NB4 (cell line): ENCODE results near the gene GRN.
"Not testable (repeated sequence)": the region's sequence is repeated elsewhere in the genome, so short reads cannot be mapped to it uniquely, and the experiment has no call there.

Source experiments
- DNase-seq: peaks from one replicate; pipeline ENCODE4 v3.0.0; 2010; ENCODE audit warnings: low read depth
- H3K4me3 ChIP-seq: one replicate; pipeline ENCODE4 v1.5.1; 2011; ENCODE audit warnings: mild to moderate bottlenecking, low read depth, low read length, moderate library complexity
- CTCF ChIP-seq: IDR thresholded peaks from one replicate; pipeline ENCODE4 v1.5.1; 2012; ENCODE audit warnings: low read depth, low read length
- MYC ChIP-seq: IDR thresholded peaks from 2 replicates; pipeline ENCODE4 v1.6.1; 2011; ENCODE audit warnings: low read depth, low read length
- POLR2A ChIP-seq: IDR thresholded peaks from 2 replicates; pipeline ENCODE4 v1.6.1; 2011; ENCODE audit warnings: mild to moderate bottlenecking; ENCODE audit not compliant: insufficient read length; ENCODE audit errors: extremely low read depth
- TF ChIP-seq, protein P1 (sequence below): IDR thresholded peaks from 2 replicates; pipeline ENCODE4 v1.6.1; 2011; ENCODE audit warnings: low read depth, low read length

The GRN gene

GRCh38 chr17:44361292-44362260 lies 16.5 kb downstream of the GRN start:
- no peak overlapping the region for H3K4me3 ChIP-seq
- no peak for TF ChIP-seq MYC
- DNase-seq: no peak

- TF ChIP-seq, protein P1, sequence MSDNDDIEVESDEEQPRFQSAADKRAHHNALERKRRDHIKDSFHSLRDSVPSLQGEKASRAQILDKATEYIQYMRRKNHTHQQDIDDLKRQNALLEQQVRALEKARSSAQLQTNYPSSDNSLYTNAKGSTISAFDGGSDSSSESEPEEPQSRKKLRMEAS: no peak
- TF ChIP-seq MYC: no peak
- TF ChIP-seq CTCF: no peak
- no peak for TF ChIP-seq POLR2A
- no peak for DNase-seq
- no peak overlapping the region for H3K4me3 ChIP-seq
These were observed 17.4 kb downstream of the GRN start for GRCh38 chr17:44362459-44362948.

DNA sequence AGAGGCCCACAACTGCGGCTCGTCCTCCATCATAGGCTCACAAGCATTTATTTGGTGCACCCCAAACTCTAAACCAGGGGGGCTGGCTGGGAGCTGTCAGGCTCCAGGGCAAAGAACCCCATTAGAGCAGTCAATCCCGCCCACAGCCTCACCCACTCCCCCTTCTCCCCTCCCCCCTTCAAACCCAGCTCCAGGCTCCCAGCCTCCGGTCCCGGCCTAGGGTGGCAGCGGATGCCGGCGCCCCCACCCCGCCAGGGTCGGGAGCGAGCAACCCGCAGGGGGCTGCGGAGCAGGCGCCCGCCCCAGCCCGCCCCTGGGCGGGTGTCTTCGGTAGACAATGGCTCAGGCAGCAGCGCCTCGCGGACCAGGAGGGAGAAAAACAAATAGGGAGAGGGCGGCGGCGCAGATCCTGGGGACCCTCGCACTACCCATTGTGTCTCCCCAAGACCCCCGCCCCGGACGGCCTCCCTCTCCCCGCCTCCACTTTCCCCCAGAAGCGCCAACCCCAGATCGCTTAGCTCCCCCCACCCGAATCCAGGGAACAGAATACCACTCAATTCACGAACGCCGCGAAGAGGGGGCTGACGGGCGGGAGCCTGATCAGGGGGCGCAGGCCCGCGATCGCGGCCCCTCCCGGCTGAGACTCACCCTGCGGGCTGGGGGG lies 18.0 kb downstream of the GRN start:
- DNase-seq: peak; percentile 37
- TF ChIP-seq CTCF: no peak
- TF ChIP-seq MYC: no peak
- TF ChIP-seq, protein P1: no peak
- TF ChIP-seq POLR2A: no peak
- H3K4me3 ChIP-seq: peak overlapping the region; percentile 25

DNA sequence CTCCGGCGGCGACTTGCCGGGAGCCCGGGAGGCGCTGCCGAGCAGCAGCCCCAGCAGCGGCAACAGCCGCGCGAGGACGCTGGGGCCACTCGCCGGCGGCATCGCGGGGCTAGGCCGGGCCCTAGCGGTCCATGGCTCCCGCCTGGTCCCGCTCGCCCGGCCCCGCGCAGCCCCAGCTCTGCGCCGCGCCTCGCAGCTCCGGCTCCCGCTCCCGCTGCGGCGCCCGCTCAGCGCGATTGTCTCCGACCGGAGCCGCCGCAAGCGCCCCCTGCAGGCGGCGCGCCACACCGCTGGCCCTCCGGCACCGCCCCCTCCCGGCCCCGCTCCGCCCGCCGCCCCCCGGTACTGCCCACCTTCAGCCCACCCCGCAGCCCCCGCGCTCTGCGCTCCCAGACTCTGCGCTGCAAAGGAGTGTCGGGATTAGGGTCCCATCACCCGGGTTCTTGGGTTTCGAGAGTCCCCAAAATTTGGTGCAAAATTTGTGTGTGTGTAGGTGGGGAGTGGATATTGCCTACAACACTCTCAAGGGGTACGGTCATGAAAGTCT lies 18.6 kb downstream of the GRN start, which contains the start of gene FAM171A2:
TSS of gene FAM171A2 (minus strand) at position 241 of the 547 bp plus-strand sequence. CDS start at position 102, 139 bp downstream.
- DNase-seq: peak; percentile 78
- H3K4me3 ChIP-seq: peak within 1 kb of the TSS; percentile 25
- peak; percentile 23 for TF ChIP-seq POLR2A
- TF ChIP-seq CTCF: peak; percentile 24
- TF ChIP-seq, protein P1: no peak

GRCh38 chr17:44365051-44365450 lies 19.9 kb downstream of the GRN start:
- not testable (repeated sequence) for DNase-seq, H3K4me3 ChIP-seq

GRCh38 chr17:44367231-44367979 lies 22.3 kb downstream of the GRN start:
- TF ChIP-seq, protein P1: no peak
- no peak overlapping the region for H3K4me3 ChIP-seq
- no peak for DNase-seq

DNA sequence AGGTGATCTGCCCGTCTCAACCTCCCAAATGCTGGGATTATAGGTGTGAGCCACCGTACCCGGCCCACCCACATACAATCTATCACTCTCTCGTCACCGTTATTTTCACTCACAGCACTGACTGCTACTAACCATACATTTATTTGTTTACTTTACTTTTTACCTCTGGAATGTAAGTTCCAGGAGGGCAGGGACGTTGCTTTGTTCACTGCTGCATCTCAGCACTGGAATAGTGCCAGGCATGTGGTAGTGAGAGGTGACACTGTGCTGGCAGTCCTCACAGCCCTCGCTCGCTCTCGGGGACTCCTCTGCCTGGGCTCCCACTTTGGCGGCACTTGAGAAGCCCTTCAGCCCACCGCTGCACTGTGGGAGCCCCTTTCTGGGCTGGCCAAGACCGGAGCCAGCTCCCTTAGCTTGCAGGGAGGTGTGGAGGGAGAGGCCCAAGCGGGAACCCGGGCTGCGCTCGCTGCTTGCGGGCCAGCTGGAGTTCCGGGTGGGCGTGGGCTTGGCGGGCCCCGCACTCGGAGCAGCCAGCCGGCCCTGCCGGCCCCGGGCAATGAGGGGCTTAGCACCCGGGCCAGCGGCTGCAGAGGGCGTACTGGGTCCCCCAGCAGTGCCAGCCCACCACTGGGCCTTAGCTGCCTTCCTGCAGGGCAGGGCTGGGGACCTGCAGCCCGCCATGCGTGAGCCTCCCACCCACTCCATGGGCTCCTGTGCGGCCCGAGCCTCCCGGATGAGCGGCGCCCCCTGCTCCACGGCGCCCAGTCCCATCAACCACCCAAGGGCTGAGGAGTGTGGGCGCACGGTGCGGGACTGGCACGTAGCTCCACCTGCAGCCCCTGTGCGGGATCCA lies 23.5 kb downstream of the GRN start:
- not testable (repeated sequence) for H3K4me3 ChIP-seq, DNase-seq

- not testable (repeated sequence) for H3K4me3 ChIP-seq, DNase-seq
These were observed 24.4 kb downstream of the GRN start for GRCh38 chr17:44369414-44370023.
